A549 (cell line): ENCODE results near the gene LRIF1. TPM values are rescaled to one million over a fixed set of nuclear protein-coding genes. Genes with fewer than 3 reads are reported as not detected.
"Not testable (repeated sequence)": the region's sequence is repeated elsewhere in the genome, so short reads cannot be mapped to it uniquely, and the experiment has no call there.

Experiments used
- ATAC-seq, 2 experiments: fragments of 200-7000 bp in 1 of 2; fragments of >200 bp in 1 of 2; cut with Nextera tagmentation in 1 of 2; cut with Tn5 transposase in 1 of 2; 3 replicates each; pipeline versions ENCODE4 v1.8.0 to v1.9.1; 2018 to 2020; ENCODE audit warnings: mild to moderate bottlenecking in 1 of 2, moderate library complexity in 1 of 2
- CTCF ChIA-PET: fragments of 300-600 bp; sonication (Branson Sonifier 250); formaldehyde crosslinking; extraction: SDS; loops from one replicate; lab custom pipeline; 2021; ENCODE audit warnings: antibody characterized with exemption, inconsistent platforms; lab: Yijun Ruan, JAX
- POLR2A ChIA-PET: fragments of 350-600 bp; formaldehyde crosslinking; extraction: SDS; loops from one replicate; lab custom pipeline; 2021; ENCODE audit warnings: antibody characterized with exemption, inconsistent platforms; lab: Yijun Ruan, JAX
- DNase-seq, 2 experiments: peaks; one replicate each; pipeline versions ENCODE4 v3.0.0 to v3.0.0-alpha.2; 2011 to 2016; ENCODE audit warnings: low read depth in 1 of 2, low spot score in 1 of 2
- FAIRE-seq: peaks from 2 replicates; lab custom pipeline; 2011; peaks lifted over from hg19 to GRCh38; lab: Jason Lieb, UNC
- H3K27ac ChIP-seq, 2 experiments: fragments of >200 bp; sonication (Bioruptor Twin); formaldehyde crosslinking; 3 replicates each; pipeline ENCODE4 v1.5.1; 2016 to 2017
- H3K4me1 ChIP-seq: fragments of >200 bp; sonication (Bioruptor Twin); formaldehyde crosslinking; 3 replicates; pipeline ENCODE4 v1.6.1; 2016
- H3K4me2 ChIP-seq: fragments of >200 bp; sonication (Bioruptor Twin); formaldehyde crosslinking; 3 replicates; pipeline ENCODE4 v1.6.1; 2016
- H3K4me3 ChIP-seq: fragments of >200 bp; sonication (Bioruptor Twin); formaldehyde crosslinking; 3 replicates; pipeline ENCODE4 v1.5.1; 2016
- H3K9me3 ChIP-seq: fragments of >200 bp; sonication (Bioruptor Twin); formaldehyde crosslinking; 3 replicates; pipeline ENCODE4 v1.6.1; 2016
- BHLHE40 ChIP-seq: IDR thresholded peaks from 2 replicates; pipeline ENCODE4 v1.6.1; 2012; ENCODE audit warnings: low read depth, low read length, inconsistent platforms
- ESRRA ChIP-seq: fragments of 150-350 bp; IDR thresholded peaks from 2 replicates; pipeline ENCODE4 v1.6.1; 2014; ENCODE audit warnings: mild to moderate bottlenecking, low read length, borderline replicate concordance
- RAD21 ChIP-seq, 2 experiments: fragments of >200 bp in 1 of 2; sonication (Bioruptor Twin) in 1 of 2; formaldehyde crosslinking in 1 of 2; IDR thresholded peaks in 1 of 2; conservative IDR thresholded peaks in 1 of 2; 2 replicates in 1 of 2; 3 replicates in 1 of 2; pipeline ENCODE4 v1.6.1; 2012 to 2018; ENCODE audit warnings: inconsistent platforms in 1 of 2
- USF2 ChIP-seq: fragments of 450-650 bp; IDR thresholded peaks from 2 replicates; pipeline ENCODE4 v1.6.1; 2014; ENCODE audit warnings: antibody characterized with exemption
- ZNF302 ChIP-seq: fragments of 250-450 bp; sonication (Bioruptor Pico); IDR thresholded peaks from 2 replicates; pipeline ENCODE4 v1.9.0; 2021; ENCODE audit warnings: inconsistent platforms, mild to moderate bottlenecking, moderate library complexity
- WGBS: methylation state at CpG from one replicate; pipeline ENCODE4 v1.1.6; 2017; ENCODE audit errors: missing lambda C conversion rate; 5-methylcytosine and 5-hydroxymethylcytosine counted together
- polyA plus RNA-seq, 4 experiments: library from polyadenylated mRNA; depleted of rRNA in 3 of 4; stranded (reverse); fragments of >200 nt; fragmentation: RNase III in 1 of 4; extraction: RNeasy Plus Mini Kit Qiagen cat#74134 plus additional on column Dnase treatment in 1 of 4; gene quantifications; 2 replicates in 3 of 4; 3 replicates in 1 of 4; pipeline ENCODE4 v1.2.3, GENCODE V29; 2011 to 2017
- TF ChIP-seq, protein P1 (sequence below): IDR thresholded peaks from 2 replicates; pipeline ENCODE4 v1.6.1; 2012; ENCODE audit warnings: low read depth, borderline replicate concordance
- TF ChIP-seq, protein P2 (sequence below): fragments of >200 bp; sonication (Bioruptor Twin); formaldehyde crosslinking; IDR thresholded peaks from 3 replicates; pipeline ENCODE4 v1.5.1; 2016

LRIF1 gene
- polyA plus RNA-seq, 2 of the 4 experiments (the other 2 are of a cell fraction), result 16.3 to 40.8 TPM

GRCh38 chr1:111008031-111008430 lies 44.3 kb upstream of the LRIF1 start (continued):
- TF ChIP-seq, protein P1, sequence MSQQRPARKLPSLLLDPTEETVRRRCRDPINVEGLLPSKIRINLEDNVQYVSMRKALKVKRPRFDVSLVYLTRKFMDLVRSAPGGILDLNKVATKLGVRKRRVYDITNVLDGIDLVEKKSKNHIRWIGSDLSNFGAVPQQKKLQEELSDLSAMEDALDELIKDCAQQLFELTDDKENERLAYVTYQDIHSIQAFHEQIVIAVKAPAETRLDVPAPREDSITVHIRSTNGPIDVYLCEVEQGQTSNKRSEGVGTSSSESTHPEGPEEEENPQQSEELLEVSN, result no peak
- TF ChIP-seq ESRRA, result no peak

DNA sequence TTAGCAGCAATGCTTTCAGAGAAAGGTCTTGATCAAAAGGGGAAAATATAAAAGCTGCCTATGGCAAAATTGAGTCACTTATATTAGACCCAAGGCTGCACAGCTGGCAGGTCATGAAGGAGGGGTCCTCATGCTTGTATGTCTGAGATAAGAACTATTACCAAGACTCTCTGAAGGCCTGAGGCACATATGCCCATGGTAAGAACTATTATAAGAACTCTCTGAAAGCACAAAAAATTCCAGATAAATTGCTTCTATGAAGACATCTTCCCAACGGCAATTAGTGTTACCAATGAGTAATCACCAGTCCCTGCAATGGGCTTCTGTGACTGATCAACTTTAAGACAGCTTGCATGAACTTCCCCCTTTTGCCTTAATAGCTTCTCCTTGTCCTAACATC lies 42.8 kb upstream of the LRIF1 start:
- TF ChIP-seq BHLHE40 (no peak), ZNF302 (CRISPR knock-in tag) (no peak), USF2 (no peak)
- TF ChIP-seq, protein P1, result no peak
- ChIA-PET CTCF (interaction anchor here (1.0 kb wide), 1 partner anchor 24 kb away, joined by 3 read pairs; no protein-coding TSS in a partner anchor), POLR2A (no interaction called here)
- Histone ChIP-seq H3K4me2 (no peak overlapping the region), H3K27ac (no peak overlapping the region), H3K4me1 (no peaks in the 10 kb centered on the region), H3K4me3 (no peak overlapping the region), H3K9me3 (no peaks in the 10 kb centered on the region)
- DNase-seq (no peak), ATAC-seq (no peak), FAIRE-seq (no peak)
- WGBS, result 0% methylated on average over 1 of the region's 1 CpG

DNA sequence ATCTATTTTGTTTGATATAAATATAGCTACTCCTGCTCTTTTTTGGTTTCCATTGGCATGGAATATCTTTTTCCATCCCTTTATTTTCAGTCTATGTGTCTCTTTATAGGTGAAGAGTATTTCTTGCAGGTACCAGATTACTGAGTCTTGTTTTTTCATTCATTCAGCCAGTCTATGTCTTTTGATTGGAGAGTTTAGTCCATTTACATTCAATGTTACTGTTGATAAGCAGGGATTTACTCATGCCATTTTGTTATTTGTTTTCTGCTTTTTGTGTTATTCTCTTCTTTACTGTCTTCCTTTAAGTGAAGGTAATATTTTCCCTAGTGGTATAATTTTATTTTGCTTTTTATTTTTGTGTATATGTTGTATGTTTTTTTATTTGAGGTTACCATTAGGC lies 35.9 kb upstream of the LRIF1 start:
- CTCF ChIA-PET, DNase-seq: not testable (repeated sequence)

GRCh38 chr1:110992329-110992728 lies 28.6 kb upstream of the LRIF1 start:
- H3K4me2 ChIP-seq, FAIRE-seq, H3K27ac ChIP-seq, H3K9me3 ChIP-seq, H3K4me3 ChIP-seq, H3K4me1 ChIP-seq: not testable (repeated sequence)
- WGBS, result 0% methylated on average over 2 of the region's 2 CpGs
- POLR2A ChIA-PET, result interaction anchor here (1.1 kb wide), 1 partner anchor 28 kb away, joined by 3 read pairs; the partner anchor contains the start of gene LRIF1
- ATAC-seq (peak; percentile 30 to 62; a peak in 3 of 6 replicates), DNase-seq (peak; percentile 6 to 22)
- CTCF ChIA-PET, result interaction anchor here (0.5 to 1.5 kb wide), 4 partner anchors 23 to 688 kb away, joined by 3 read pairs; no protein-coding TSS in a partner anchor
- peak in 1 of 2 experiments; percentile 41; a peak in 3 of 5 replicates for TF ChIP-seq RAD21 (conservative IDR thresholded peaks at IDR 0.05 in 1 of 2, IDR thresholded peaks at IDR 0.05 in 1 of 2)
- TF ChIP-seq, protein P2, sequence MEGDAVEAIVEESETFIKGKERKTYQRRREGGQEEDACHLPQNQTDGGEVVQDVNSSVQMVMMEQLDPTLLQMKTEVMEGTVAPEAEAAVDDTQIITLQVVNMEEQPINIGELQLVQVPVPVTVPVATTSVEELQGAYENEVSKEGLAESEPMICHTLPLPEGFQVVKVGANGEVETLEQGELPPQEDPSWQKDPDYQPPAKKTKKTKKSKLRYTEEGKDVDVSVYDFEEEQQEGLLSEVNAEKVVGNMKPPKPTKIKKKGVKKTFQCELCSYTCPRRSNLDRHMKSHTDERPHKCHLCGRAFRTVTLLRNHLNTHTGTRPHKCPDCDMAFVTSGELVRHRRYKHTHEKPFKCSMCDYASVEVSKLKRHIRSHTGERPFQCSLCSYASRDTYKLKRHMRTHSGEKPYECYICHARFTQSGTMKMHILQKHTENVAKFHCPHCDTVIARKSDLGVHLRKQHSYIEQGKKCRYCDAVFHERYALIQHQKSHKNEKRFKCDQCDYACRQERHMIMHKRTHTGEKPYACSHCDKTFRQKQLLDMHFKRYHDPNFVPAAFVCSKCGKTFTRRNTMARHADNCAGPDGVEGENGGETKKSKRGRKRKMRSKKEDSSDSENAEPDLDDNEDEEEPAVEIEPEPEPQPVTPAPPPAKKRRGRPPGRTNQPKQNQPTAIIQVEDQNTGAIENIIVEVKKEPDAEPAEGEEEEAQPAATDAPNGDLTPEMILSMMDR, result peak; percentile 29

More for the DNA sequence above, 35.9 kb upstream of the LRIF1 start:
- FAIRE-seq, H3K4me1 ChIP-seq, H3K4me2 ChIP-seq, H3K4me3 ChIP-seq, ATAC-seq, H3K27ac ChIP-seq, POLR2A ChIA-PET, H3K9me3 ChIP-seq: not testable (repeated sequence)

- POLR2A ChIA-PET, FAIRE-seq, H3K4me1 ChIP-seq, H3K4me2 ChIP-seq, H3K4me3 ChIP-seq, H3K9me3 ChIP-seq, H3K27ac ChIP-seq, DNase-seq, ATAC-seq: not testable (repeated sequence)
- CTCF ChIA-PET, result interaction anchor here (1.5 kb wide), 1 partner anchor 22 kb away, joined by 3 read pairs; no protein-coding TSS in a partner anchor
- WGBS, result 5% methylated on average over 1 of the region's 1 CpG
Observed at GRCh38 chr1:110991295-110991694, 27.6 kb upstream of the LRIF1 start.
